ENCODE data around the gene ASCC1. TPM values are rescaled to one million over a fixed set of nuclear protein-coding genes. Genes with fewer than 3 reads are reported as not detected.

The ASCC1 gene
- total RNA-seq, 1 donor from 2014 or later, result 38.6 TPM

- no peaks in the 10 kb centered on the region for H3K27me3 ChIP-seq (ENCODE audit: control insufficient read depth, insufficient read depth, low read length)
- DNase-seq (ENCODE audit: low read depth), result no peak
- no peak for TF ChIP-seq CTCF (IDR thresholded peaks at IDR 0.05; ENCODE audit: insufficient read depth, low read length, poor library complexity, severe bottlenecking)
- no peak overlapping the region for H3K4me3 ChIP-seq (ENCODE audit: low read depth, low read length)
- no peaks in the 10 kb centered on the region for H3K36me3 ChIP-seq (ENCODE audit: control insufficient read depth, insufficient read depth, low read length)
Observed at GRCh38 chr10:72072639-72073038, 143.4 kb downstream of the ASCC1 start.

GRCh38 chr10:72072046-72072445, 144.0 kb downstream of the ASCC1 start:
- no peak for TF ChIP-seq CTCF (IDR thresholded peaks at IDR 0.05; ENCODE audit: insufficient read depth, low read length, poor library complexity, severe bottlenecking)
- Histone ChIP-seq H3K36me3 (ENCODE audit: control insufficient read depth, insufficient read depth, low read length) (no peaks in the 10 kb centered on the region), H3K27me3 (ENCODE audit: control insufficient read depth, insufficient read depth, low read length) (no peaks in the 10 kb centered on the region), H3K4me3 (ENCODE audit: low read depth, low read length) (no peak overlapping the region)
- DNase-seq (ENCODE audit: low read depth), result no peak

- Histone ChIP-seq H3K4me3 (ENCODE audit: low read depth, low read length) (no peak overlapping the region), H3K36me3 (ENCODE audit: control insufficient read depth, insufficient read depth, low read length) (no peaks in the 10 kb centered on the region), H3K27me3 (ENCODE audit: control insufficient read depth, insufficient read depth, low read length) (no peaks in the 10 kb centered on the region)
- DNase-seq (ENCODE audit: low read depth), result no peak
- TF ChIP-seq CTCF (IDR thresholded peaks at IDR 0.05; ENCODE audit: insufficient read depth, low read length, poor library complexity, severe bottlenecking), result peak; percentile 24
Observed at GRCh38 chr10:72069751-72070526, 146.1 kb downstream of the ASCC1 start.

GRCh38 chr10:72068901-72069446, 147.1 kb downstream of the ASCC1 start:
- no peaks in the 10 kb centered on the region for H3K27me3 ChIP-seq (ENCODE audit: control insufficient read depth, insufficient read depth, low read length)
- H3K36me3 ChIP-seq (ENCODE audit: control insufficient read depth, insufficient read depth, low read length), result no peaks in the 10 kb centered on the region
- TF ChIP-seq CTCF (IDR thresholded peaks at IDR 0.05; ENCODE audit: insufficient read depth, low read length, poor library complexity, severe bottlenecking), result no peak
- no peak overlapping the region for H3K4me3 ChIP-seq (ENCODE audit: low read depth, low read length)
- DNase-seq (ENCODE audit: low read depth), result no peak

GRCh38 chr10:72068126-72068765, 147.8 kb downstream of the ASCC1 start:
- TF ChIP-seq CTCF (IDR thresholded peaks at IDR 0.05; ENCODE audit: insufficient read depth, low read length, poor library complexity, severe bottlenecking), result no peak
- Histone ChIP-seq H3K27me3 (ENCODE audit: control insufficient read depth, insufficient read depth, low read length) (no peaks in the 10 kb centered on the region), H3K4me3 (ENCODE audit: low read depth, low read length) (no peak overlapping the region), H3K36me3 (ENCODE audit: control insufficient read depth, insufficient read depth, low read length) (no peaks in the 10 kb centered on the region)
- no peak for DNase-seq (ENCODE audit: low read depth)
